Endothelial cell of umbilical vein (primary cell): ENCODE measurements around the gene ETV3.

ENCODE experiments used
- POLR2AphosphoS5 ChIP-seq: IDR thresholded peaks from 2 replicates; pipeline ENCODE4 v1.6.1; 2012; ENCODE audit warnings: low read depth, mild to moderate bottlenecking, control low read depth, low read length, moderate library complexity; ENCODE audit not compliant: insufficient read depth
- TF ChIP-seq, protein P1 (sequence below), 2 donors: IDR thresholded peaks; 1 replicate in 1 of 2; 2 replicates in 1 of 2; pipeline ENCODE4 v1.5.1; 2011; ENCODE audit warnings: low read length in 2 of 2, mild to moderate bottlenecking in 2 of 2, moderate library complexity in 2 of 2, control low read depth in 1 of 2, inconsistent platforms in 1 of 2, low read depth in 1 of 2; ENCODE audit not compliant: insufficient read depth in 1 of 2; ENCODE audit errors: extremely low read depth in 1 of 2

DNA sequence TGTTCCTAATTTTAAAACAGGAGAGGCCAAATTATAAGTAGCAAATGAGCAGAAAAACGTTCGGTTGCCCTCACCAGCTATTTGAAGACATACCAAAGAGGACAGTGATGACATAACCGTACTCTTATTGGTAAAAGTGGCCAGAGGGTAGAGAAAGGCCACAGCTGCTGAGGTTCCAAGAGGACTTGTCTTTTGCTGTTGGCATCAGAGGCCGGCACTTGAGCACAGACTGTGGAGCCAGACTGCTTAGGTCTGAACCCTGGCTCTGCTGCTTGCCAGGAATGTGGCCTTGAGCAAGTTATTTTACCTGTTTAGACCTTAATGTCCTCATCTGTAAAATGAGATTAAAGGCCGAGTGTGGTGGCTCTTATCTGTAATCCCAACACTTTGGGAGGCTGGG, 53.5 kb downstream of the ETV3 start:
- TF ChIP-seq, protein P1, sequence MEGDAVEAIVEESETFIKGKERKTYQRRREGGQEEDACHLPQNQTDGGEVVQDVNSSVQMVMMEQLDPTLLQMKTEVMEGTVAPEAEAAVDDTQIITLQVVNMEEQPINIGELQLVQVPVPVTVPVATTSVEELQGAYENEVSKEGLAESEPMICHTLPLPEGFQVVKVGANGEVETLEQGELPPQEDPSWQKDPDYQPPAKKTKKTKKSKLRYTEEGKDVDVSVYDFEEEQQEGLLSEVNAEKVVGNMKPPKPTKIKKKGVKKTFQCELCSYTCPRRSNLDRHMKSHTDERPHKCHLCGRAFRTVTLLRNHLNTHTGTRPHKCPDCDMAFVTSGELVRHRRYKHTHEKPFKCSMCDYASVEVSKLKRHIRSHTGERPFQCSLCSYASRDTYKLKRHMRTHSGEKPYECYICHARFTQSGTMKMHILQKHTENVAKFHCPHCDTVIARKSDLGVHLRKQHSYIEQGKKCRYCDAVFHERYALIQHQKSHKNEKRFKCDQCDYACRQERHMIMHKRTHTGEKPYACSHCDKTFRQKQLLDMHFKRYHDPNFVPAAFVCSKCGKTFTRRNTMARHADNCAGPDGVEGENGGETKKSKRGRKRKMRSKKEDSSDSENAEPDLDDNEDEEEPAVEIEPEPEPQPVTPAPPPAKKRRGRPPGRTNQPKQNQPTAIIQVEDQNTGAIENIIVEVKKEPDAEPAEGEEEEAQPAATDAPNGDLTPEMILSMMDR (IDR thresholded peaks at IDR 0.05; ENCODE audit: extremely low read depth in 1 of 2, insufficient read depth in 1 of 2, low read depth in 1 of 2, low read length in 2 of 2), result no peak
- no peak for TF ChIP-seq POLR2AphosphoS5
